Measurements from ENCODE around the gene NOP53. TPM values are rescaled to one million over a fixed set of nuclear protein-coding genes. Genes with fewer than 3 reads are reported as not detected.

The NOP53 gene
- total and polyA plus RNA-seq, 2 experiments from 2014 or later: 167 to 192 TPM

DNA sequence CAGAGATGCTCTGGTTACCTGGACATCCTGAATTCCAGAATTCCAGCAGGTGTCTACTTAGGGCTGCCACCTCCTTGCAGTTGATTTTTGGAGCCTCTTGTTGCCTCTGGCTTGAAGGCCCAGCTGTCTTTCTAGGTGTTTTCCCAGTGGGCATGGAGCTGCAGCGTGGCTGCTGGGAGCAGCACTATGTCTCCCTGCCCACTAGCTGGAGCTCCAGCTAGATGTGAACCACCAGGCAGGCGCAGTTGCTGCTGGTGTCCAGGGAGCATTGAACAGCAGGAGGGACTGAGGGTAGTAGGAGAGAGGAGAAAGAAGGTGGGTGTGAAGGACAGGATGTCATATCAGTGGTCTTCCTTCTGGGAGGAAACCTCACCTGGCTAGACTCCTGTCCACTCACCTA is 23.3 kb downstream of the NOP53 start (continued):
- TF ChIP-seq, protein P1, sequence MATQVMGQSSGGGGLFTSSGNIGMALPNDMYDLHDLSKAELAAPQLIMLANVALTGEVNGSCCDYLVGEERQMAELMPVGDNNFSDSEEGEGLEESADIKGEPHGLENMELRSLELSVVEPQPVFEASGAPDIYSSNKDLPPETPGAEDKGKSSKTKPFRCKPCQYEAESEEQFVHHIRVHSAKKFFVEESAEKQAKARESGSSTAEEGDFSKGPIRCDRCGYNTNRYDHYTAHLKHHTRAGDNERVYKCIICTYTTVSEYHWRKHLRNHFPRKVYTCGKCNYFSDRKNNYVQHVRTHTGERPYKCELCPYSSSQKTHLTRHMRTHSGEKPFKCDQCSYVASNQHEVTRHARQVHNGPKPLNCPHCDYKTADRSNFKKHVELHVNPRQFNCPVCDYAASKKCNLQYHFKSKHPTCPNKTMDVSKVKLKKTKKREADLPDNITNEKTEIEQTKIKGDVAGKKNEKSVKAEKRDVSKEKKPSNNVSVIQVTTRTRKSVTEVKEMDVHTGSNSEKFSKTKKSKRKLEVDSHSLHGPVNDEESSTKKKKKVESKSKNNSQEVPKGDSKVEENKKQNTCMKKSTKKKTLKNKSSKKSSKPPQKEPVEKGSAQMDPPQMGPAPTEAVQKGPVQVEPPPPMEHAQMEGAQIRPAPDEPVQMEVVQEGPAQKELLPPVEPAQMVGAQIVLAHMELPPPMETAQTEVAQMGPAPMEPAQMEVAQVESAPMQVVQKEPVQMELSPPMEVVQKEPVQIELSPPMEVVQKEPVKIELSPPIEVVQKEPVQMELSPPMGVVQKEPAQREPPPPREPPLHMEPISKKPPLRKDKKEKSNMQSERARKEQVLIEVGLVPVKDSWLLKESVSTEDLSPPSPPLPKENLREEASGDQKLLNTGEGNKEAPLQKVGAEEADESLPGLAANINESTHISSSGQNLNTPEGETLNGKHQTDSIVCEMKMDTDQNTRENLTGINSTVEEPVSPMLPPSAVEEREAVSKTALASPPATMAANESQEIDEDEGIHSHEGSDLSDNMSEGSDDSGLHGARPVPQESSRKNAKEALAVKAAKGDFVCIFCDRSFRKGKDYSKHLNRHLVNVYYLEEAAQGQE (IDR thresholded peaks at IDR 0.05; ENCODE audit: unreplicated experiment): no peak
- TF ChIP-seq EZH2 (IDR thresholded peaks at IDR 0.05; ENCODE audit: low read depth, unreplicated experiment) (no peak), EZH2phosphoT487 (IDR thresholded peaks at IDR 0.05; ENCODE audit: unreplicated experiment) (no peak), ZNF114 (CRISPR knock-in tag; IDR thresholded peaks at IDR 0.05) (no peak), CREB1 (CRISPR knock-in tag; IDR thresholded peaks at IDR 0.05; ENCODE audit: low read depth) (no peak)

DNA sequence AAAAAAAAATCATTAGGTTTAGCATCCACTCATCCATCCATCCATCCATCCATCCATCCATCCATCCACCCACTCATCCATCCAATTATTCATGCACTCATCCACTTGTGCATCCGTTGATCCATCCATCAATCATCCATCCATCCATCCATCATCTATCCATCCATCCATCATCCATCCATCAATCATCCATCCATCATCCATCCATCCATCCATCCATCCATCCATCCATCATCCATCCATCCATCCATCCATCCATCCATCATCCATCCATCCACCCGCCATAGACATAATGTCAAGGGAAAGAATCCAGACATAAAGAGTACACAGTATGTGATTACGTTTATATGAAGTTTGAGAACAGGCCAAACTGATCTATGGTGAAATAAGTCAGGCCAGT is 24.2 kb downstream of the NOP53 start:
- H3K27ac ChIP-seq (ENCODE audit: low read depth): no peak overlapping the region
- H3K4me1 ChIP-seq (ENCODE audit: insufficient read depth): no peaks in the 10 kb centered on the region; the same call in 1 of the 2 replicates
- H3K27ac Mint-ChIP-seq: no peak overlapping the region
- H3F3A ChIP-seq (replicated peaks; ENCODE audit: low read depth): no peaks in the 10 kb centered on the region
- DNase-seq (ENCODE audit: low spot score) (no peak), ATAC-seq (no peak)
- peaks cover 27% of the 10 kb centered on the region for H3K4me1 Mint-ChIP-seq
- H3K9me3 Mint-ChIP-seq: peaks cover 3% of the 10 kb centered on the region; the same call in 1 of the 3 replicates
- peaks cover 3% of the 10 kb centered on the region; the same call in 1 of the 2 replicates for H3K9me2 ChIP-seq (ENCODE audit: insufficient read depth)
- H4K20me1 ChIP-seq (replicated peaks; ENCODE audit: insufficient read depth): no peaks in the 10 kb centered on the region
- H3K79me2 ChIP-seq (replicated peaks; ENCODE audit: insufficient read depth): no peaks in the 10 kb centered on the region
- H2AFZ ChIP-seq: no peak overlapping the region
- no peaks in the 10 kb centered on the region for H3K27me3 ChIP-seq (ENCODE audit: insufficient read depth)
- no peak overlapping the region for H3K4me3 ChIP-seq
- no peaks in the 10 kb centered on the region for H3K36me3 Mint-ChIP-seq (ENCODE audit: low read depth)
- H3K27me3 Mint-ChIP-seq (ENCODE audit: insufficient read depth, low read depth, poor library complexity): peaks cover 13% of the 10 kb centered on the region
- H3K4me2 ChIP-seq: no peak overlapping the region
- no peak overlapping the region for H3K4me3 Mint-ChIP-seq
- no peaks in the 10 kb centered on the region for H3K36me3 ChIP-seq (ENCODE audit: insufficient read depth)
- TF ChIP-seq, protein P2, sequence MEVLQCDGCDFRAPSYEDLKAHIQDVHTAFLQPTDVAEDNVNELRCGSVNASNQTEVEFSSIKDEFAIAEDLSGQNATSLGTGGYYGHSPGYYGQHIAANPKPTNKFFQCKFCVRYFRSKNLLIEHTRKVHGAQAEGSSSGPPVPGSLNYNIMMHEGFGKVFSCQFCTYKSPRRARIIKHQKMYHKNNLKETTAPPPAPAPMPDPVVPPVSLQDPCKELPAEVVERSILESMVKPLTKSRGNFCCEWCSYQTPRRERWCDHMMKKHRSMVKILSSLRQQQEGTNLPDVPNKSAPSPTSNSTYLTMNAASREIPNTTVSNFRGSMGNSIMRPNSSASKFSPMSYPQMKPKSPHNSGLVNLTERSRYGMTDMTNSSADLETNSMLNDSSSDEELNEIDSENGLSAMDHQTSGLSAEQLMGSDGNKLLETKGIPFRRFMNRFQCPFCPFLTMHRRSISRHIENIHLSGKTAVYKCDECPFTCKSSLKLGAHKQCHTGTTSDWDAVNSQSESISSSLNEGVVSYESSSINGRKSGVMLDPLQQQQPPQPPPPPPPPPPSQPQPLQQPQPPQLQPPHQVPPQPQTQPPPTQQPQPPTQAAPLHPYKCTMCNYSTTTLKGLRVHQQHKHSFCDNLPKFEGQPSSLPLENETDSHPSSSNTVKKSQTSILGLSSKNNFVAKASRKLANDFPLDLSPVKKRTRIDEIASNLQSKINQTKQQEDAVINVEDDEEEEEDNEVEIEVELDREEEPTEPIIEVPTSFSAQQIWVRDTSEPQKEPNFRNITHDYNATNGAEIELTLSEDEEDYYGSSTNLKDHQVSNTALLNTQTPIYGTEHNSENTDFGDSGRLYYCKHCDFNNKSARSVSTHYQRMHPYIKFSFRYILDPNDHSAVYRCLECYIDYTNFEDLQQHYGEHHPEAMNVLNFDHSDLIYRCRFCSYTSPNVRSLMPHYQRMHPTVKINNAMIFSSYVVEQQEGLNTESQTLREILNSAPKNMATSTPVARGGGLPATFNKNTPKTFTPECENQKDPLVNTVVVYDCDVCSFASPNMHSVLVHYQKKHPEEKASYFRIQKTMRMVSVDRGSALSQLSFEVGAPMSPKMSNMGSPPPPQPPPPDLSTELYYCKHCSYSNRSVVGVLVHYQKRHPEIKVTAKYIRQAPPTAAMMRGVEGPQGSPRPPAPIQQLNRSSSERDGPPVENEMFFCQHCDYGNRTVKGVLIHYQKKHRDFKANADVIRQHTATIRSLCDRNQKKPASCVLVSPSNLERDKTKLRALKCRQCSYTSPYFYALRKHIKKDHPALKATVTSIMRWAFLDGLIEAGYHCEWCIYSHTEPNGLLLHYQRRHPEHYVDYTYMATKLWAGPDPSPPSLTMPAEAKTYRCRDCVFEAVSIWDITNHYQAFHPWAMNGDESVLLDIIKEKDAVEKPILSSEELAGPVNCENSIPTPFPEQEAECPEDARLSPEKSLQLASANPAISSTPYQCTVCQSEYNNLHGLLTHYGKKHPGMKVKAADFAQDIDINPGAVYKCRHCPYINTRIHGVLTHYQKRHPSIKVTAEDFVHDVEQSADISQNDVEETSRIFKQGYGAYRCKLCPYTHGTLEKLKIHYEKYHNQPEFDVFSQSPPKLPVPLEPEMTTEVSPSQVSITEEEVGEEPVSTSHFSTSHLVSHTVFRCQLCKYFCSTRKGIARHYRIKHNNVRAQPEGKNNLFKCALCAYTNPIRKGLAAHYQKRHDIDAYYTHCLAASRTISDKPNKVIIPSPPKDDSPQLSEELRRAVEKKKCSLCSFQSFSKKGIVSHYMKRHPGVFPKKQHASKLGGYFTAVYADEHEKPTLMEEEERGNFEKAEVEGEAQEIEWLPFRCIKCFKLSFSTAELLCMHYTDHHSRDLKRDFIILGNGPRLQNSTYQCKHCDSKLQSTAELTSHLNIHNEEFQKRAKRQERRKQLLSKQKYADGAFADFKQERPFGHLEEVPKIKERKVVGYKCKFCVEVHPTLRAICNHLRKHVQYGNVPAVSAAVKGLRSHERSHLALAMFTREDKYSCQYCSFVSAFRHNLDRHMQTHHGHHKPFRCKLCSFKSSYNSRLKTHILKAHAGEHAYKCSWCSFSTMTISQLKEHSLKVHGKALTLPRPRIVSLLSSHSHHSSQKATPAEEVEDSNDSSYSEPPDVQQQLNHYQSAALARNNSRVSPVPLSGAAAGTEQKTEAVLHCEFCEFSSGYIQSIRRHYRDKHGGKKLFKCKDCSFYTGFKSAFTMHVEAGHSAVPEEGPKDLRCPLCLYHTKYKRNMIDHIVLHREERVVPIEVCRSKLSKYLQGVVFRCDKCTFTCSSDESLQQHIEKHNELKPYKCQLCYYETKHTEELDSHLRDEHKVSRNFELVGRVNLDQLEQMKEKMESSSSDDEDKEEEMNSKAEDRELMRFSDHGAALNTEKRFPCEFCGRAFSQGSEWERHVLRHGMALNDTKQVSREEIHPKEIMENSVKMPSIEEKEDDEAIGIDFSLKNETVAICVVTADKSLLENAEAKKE (CRISPR knock-in tag; IDR thresholded peaks at IDR 0.05): no peak
- TF ChIP-seq ZNF331 (CRISPR knock-in tag; IDR thresholded peaks at IDR 0.05; ENCODE audit: low read depth) (no peak), JUNB (IDR thresholded peaks at IDR 0.05; ENCODE audit: unreplicated experiment) (no peak), ZNF114 (CRISPR knock-in tag; IDR thresholded peaks at IDR 0.05) (no peak), EZH2phosphoT487 (IDR thresholded peaks at IDR 0.05; ENCODE audit: unreplicated experiment) (no peak), POLR2AphosphoS5 (IDR thresholded peaks at IDR 0.05; ENCODE audit: low read depth) (no peak), CREB1 (CRISPR knock-in tag; IDR thresholded peaks at IDR 0.05; ENCODE audit: low read depth) (no peak), STAT1 (IDR thresholded peaks at IDR 0.05; ENCODE audit: unreplicated experiment) (no peak)
- TF ChIP-seq, protein P1 (IDR thresholded peaks at IDR 0.05; ENCODE audit: unreplicated experiment): no peak
